SHP77 (cell line): Measurements from ENCODE around the gene PPIF.

ENCODE experiments used
- DNase-seq, 2 experiments: peaks; one replicate each; lab custom pipeline; 2025; lab: John Stamatoyannopoulos, UW

PPIF gene

DNA sequence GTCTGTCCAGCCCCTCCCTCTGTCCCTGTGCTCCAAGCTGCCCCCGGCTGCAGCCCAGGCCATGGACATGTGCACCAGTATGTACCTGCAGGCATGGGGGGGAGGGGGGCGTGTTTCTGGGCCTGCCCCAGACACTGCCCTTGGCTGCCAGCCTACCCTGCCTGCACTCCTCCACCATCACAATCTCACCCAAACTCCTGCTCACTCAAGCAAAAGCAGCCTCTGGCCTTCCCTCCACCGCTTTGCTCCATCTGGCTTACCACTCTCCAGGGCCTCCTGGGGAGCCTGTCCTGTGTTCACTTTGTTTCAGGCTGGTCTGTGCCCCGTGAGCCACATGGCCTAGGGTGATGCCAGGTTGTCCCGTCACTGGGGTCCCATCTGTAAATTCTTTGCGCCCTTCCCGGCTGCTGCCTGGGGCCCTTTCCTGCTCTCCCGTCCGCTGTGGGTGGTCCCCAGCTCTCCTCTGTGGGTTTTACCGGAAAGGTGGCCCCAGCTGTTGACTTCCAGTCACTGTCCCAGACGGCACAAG lies 33.3 kb upstream of the PPIF start:
- no peak for DNase-seq

DNA sequence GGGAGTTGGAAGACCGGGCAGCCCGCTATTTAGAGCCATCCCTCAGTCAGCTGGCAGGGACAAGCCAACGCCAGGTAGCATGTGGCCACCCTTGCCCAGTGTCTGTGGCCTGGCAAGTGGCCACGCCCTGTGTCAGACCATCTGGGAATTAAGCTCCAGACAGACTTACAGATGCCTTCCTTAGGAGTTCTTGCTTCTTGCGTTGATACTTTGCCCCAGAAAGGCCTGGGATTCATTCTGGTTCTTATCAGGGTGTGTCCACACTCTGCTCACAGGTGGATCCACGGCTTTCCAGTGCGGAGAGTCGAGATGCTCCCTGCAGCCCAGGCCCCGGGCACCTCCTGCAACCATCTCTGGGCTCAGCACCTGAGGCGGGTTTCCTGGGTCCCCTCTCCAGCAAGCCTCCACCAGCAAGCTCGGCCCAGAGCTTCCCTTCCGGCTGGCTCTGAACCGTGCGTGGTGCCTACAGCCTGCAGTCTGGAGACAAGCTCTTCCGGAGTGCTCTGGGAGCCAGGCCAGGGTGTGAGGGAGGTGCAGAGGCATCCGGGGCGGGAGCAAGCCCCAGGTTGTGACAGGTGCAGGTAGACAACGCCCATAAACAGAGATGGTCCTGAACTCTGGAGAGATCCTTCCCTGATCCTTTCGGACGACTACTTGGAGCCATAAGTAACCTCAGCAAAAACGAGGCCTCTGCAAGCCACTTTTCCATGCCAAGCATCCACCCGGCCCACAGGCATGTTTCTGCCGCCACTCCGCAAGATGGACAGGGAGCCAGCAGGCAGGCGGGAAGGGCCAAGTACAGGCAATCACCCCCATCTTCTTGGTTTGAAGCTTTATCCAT lies 32.3 kb upstream of the PPIF start:
- no peak for DNase-seq

DNA sequence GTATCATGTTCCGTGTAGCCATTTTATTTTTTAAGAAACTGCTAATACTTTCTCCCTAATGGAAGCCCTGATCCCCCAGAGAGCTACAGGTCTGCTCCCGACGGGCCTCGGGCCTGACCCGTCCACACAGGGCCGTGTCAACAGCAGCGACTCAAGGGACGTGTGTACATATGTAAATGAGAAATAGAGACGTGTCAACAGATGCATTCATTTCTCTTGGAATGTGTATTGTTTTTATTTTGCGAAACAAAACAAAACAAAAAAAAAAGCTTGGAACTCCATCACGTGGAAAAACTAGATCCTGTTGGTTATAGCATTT lies 31.7 kb upstream of the PPIF start:
- DNase-seq = no peak

DNA sequence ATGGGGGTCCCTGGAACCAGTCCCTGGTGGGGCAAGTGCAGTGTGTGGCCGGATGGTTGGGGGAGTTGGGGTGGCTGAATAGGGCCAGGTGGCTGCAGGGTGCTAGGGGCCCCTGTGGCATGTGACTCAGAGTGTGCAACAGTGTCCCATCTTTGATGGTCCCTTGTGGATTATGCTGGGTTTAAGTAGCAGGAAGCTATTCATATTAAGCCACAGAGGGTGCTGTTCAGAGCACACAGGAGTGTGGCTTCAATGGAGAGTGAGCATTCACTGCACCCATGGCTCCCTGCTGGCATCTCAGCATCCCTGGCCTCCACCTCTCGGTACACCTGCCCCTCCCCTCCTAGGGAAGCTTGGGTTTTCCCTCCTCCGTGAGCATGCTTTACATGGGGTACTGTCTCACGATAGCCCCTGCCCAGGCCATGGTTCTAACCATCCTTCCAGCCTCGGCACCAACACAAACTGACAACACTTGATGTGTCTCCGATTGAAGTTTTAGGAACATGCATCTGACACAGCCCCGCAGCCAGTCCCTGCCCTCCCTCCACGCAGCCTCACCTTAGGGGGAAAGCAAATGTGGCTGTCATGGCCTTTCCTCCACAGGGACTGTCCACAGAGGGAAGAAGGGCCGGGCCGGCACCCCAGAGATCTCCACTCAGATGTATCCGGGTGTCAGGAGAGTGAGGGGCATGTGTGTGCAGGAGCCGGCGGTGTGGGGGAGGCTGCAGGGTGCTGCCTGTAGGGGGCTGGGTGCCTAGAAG lies 30.4 kb upstream of the PPIF start:
- no peak for DNase-seq

DNA sequence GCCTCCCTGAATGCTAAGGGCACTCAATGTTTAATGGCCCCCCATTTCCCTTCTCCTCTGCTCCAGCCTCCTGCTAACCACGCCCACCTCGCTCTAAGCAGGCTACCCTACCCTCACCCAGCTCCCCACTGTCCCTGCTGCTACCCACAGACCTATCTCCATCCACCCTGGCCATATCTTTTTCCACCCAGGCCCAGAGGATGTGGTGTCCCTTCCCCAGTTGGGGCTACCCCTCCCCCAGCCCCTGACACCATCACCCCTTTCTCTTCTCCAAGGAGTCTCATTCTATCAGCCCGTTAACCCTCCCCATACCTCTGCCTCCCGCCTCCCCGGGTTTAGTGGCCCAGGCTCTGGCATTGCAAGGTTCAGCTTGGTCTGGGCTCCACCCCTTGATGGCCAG lies 28.9 kb upstream of the PPIF start:
- no peak for DNase-seq

DNA sequence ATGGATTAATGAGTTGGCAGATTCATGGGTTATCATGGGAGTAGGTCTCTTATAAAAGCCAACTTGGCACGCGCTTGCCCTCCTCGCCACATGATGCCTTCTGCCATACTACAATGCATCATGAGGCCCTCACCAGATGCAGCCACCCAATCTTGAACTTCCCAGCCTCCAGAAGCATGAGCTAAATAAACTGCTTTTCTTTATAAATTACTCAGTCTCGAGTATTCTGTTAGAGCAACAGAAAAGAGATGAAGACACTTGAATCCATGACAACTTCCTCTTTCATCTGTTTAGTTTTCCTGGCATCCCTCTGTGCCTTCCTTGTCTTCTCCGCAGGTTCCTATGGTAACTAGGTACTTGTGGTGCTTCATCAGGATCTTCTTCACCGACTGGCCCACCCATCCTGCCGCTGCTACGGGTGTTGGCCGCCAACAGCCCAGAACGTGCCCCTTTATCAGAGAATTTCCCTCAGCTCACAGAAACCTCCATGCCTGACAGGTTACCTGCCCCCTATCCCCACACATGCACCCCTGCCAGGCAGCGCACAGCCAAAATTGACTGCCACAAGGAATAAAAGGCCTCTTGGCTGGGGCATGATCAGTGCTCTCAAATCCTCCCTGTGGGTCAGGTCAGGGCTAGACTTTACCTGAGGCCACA lies 28.0 kb upstream of the PPIF start:
- no peak for DNase-seq

DNA sequence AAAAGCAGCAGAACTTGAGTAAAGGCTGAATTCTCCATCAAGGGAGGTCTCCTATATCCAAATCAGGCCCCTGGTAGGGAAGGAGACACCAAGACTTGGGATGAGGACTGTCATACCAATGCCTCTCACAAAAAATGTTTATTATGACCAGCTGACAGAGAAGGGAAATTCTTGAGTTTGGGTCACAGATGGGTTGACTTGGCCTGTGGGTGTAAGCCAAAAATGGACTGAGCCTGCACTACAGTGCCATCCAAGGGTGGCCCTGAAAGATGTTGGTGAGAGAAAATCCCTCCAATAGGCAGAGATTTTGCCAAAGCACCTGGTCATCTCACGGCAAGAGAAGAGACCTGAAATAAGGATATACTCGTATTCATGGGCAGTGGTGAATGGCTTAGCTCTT lies 27.0 kb upstream of the PPIF start:
- DNase-seq = no peak

DNA sequence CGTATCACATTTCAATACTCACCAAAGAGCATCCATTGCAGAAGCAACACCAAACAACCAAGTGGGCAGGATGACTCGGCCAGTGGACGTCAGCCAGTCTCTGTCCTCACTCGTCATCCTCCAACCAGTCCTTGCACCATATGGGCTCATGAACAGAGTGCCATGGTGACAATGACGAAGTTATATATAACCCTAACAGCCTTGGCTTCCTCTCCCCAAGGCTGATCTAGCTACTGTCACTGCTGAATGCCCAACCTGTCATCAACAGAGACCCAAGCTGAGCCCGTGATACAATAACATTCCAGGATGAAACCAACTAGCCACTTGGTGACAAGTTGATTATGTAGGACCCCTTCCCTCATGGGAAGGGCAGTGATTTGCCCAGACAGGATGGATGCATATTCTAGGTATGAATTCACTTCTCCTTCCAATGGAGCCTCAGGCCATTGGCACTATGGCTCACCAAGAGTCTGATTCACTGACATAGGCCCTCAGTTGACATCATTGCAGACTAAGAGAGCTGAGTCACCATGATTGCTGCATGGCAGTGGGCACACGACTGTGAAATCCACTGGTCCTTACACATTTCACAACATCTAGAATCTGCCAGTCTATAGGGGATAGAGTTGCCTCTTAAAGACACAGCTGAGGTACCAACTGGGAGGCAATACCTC lies 26.3 kb upstream of the PPIF start:
- DNase-seq = no peak

DNA sequence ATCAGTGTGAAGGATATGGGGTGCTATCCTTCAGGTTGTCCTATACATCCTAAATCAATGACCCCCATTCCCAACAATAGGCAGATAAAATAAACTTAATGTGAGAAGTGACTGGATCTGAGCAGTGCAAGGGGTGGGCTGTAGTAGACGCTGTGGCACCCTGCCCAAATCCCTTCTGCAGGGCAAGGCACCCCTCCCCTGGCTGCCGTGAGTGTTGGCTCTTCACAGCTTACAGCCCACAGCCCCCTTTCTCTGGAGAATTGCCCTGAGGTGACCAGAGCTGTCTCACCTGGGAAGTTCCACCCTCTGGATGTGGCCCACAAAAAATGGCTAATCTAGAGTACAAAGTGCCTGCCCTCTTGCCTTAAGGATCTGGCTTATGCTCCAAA lies 25.8 kb upstream of the PPIF start:
- no peak for DNase-seq

DNA sequence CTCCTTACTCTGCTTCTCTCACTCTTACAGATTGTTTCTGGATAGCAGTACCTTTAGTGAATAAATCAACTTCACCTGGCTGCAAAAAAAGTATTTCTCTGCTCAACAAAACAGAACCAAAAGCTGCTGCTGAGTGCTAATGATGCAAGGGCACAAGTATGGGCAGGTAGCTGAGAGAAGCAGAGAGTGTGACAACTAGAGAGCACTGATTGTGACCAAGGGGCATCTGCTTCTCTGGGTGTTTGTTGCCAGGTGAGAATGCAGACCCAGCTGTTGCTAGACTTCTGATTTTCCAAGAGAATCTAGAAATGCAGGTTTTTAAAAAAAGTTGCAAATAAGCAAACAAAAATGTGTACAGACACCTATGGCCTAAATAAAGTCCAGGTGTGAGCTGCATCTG lies 25.3 kb upstream of the PPIF start:
- no peak for DNase-seq

DNA sequence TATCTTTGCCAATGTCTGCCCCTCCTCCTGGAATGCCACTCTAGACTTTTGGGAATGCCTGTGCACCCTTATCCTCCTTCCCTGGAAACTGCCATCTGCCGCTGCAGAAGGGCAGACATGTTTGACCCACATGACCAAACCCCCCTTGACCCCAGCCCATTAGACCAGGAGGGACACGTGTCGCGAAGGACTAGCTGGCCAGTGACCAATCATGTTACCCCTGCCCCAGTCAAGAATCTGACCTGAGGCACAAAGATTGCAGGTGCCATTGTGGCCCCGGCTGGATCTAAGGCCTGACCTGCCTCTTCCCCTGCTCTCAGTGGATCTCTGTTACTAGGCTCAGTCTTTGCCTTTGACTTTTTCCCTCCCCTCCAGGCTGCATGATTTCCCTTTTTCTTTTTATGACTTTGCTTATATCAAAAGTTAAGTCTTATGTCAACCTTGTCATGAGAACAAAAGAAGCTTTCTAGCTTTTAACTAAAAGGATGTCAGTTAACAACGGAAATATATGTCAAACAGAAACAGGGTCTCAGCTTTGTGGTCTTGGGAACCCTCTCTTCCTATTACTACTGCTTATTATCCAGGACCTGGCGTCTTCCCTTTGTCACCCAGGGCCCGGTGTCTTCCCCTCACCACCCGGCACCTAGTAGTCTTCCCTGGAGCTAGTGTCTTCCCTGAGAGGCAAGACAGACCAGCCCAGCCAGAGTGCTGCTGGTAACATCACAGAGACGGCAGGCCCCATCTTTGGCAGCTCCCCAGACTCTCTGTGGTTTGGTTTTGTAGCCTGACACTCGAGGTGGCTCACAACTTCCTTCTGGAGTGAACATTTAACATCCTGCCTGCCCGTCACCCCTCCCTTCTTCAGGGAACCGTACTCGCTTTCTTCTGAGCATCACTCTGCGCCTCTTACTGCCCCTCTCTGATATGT lies 24.4 kb upstream of the PPIF start:
- no peak for DNase-seq

DNA sequence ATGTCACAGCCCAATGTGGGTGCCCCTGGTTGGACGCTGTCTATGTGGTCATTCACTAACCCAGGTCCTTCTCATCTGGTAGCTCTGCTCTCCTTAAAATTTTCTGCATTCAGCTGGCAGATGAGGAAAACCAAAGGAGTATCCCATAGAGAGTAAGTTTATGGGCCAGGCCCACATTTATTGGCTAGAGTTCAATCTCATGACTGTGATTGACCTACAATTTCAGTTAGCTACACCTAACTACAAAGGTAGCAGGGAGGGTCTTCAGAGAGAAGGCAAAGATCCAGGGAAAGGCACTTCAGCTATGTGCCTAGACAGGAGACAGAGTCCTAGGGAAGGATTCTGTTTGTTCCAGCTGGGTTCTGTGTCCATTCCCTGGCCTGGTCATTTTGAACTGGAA lies 23.7 kb upstream of the PPIF start:
- DNase-seq = no peak

DNA sequence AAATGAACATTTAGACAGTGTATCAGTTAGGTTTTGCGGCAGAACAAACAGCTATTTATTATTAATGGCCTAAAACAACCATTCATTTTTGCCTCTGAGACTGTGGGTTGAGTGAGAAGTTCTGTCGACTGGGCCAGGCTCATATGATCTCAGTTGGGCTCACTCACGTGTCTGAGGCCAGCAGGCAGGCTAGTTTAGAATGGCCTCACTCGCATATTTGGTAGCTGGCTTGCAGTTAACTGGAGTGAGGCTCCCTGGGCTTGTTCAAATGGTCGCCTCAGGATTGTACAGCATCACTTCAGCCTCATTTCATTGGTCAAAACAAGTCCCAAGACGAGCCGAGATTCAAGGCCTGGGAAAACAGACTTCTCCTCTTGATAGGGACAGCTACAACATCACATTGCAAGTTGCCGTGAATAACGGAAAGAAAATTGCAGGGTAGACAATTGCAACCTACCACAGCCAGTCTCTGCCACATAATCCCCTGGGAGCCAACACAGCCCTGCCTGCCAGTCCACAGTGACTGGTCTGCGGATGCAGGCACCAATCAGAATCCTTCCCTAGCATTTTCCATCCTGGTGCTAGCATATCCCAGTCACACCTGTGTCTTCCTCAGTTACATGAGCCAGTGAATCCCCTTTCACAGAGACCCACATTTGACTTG lies 23.1 kb upstream of the PPIF start:
- no peak for DNase-seq

DNA sequence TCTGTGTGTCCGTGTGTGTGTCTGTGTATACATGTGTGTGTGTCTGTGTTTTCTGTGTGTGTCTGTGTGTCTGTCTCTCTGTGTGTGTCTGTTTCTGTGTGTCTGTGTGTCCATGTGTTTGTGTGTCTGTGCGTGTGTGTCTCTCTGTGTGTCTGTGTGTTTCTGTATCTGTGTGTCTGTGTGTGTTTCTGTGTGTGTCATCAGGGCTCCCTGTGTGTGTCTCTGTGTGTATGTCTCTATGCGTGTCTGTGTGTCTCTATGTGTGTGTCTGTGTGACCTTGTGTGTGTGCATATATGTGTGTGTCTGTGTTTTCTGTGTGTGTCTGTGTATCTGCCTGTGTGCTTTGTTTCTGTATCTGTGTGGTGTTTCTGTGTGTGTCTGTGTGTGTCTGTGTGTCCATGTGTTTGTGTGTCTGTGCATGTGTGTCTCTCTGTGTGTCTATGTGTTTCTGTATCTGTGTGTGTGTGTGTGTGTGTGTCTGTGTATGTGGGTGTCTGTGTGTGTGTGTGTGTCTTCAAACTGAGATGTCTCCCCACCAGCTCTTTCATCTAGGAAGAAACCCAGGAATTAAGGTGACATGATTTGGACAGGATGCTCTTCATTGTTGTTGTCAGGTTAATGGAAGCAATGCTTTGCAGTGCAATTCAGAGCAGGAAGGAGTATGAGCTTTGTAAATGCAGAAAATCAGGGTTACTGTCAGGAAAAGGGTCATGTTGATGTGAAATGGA lies 20.7 kb upstream of the PPIF start:
- DNase-seq = no peak

DNA sequence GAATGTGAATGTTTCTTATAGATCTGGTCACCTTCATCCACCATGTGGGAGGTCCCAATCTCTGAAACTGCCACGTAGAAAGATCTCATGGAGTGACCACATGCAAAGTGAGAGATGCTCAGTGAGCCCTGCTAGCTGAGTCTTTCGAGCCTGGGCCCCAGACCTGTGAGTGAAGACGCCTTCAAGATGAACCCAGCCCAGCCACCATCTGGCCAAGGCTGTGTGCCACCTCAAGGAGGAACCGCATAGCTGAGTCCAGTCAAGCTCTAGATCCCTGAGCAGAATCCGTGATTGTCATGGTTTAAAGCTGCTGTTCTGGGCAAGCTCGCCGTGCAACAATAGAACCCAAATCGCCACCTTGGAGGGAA lies 20.2 kb upstream of the PPIF start:
- DNase-seq = no peak

DNA sequence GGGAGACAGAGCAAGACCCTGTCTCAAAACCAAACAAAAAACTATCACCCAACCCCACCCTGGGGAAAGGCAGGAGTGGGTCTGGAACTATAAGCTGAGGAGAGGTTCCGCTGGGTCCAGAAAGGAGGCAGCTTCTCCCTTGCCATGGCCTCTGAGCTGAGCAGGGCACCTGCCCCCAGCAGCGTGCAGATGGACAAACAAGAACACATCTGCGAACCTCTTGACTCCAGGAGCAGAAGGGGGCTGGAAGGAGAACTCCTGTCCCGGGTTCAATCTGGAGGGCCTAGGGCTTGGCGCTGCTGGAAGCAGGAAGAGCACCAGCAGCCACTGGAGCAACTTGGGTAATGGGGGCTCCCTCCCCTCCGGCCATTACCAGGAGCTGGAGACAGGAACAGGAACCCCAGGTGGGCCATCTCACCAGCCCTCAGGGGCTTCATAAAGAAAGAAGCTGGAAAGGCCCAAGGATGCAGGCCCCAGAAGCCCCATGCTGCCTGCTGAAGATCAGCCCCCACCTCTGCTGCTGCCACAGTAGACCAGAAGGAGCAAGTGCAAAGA lies 19.0 kb upstream of the PPIF start:
- DNase-seq = no peak

DNA sequence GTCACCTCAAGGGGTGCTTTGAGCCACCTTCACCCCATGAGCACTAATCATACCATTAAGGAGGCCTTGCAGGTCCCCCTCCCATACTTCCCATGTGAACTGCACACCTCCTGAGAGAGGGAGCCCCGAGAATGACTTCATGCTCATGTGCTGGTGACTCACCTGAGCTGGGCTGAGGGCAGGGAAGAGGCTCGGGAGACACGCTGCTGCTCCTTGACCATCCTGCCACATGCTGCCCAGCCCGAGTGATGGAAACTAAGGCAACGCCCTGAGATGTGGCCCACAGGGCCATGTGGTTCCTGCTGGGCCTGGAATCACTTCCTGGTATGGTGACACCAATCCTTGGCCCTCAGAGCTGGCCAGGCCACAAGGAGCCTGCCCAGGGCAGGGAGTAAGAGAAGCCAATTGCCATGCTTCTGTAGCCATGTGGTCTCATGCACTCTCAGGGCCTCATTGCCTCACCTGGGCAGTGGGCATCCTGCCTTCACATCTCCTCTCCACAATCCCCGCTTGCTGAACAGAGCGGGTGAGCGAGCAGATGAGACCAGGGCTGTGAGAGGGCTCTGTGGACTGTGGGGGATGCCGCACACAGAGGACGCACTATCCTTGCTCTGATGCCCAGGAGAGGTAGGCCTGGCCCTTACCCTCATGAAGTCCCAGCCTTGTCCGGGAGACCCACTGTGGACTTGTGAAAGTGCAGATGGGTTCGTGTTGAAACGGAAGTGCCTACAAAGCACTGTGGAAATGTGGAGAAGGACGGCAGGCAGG lies 18.3 kb upstream of the PPIF start:
- no peak for DNase-seq

DNA sequence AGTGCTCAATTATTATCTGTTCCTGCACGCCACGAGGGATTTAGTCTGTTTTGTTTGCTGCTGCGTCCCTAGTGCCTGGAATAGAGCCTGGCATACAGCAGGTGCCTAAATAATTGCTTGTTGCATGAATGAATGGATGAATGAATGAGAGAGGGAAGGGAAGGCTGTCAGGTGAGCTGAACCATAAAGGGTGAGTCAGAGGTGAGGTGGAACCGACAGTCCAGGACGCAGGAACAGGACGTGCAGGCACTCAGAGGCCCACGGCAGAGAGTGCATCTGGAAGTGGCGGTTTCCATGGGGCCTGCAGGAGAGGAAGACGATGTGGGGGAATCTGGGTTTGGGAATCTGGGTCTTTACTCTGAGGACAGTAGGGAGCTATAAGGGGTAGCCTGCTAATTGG lies 17.7 kb upstream of the PPIF start:
- DNase-seq = no peak

DNA sequence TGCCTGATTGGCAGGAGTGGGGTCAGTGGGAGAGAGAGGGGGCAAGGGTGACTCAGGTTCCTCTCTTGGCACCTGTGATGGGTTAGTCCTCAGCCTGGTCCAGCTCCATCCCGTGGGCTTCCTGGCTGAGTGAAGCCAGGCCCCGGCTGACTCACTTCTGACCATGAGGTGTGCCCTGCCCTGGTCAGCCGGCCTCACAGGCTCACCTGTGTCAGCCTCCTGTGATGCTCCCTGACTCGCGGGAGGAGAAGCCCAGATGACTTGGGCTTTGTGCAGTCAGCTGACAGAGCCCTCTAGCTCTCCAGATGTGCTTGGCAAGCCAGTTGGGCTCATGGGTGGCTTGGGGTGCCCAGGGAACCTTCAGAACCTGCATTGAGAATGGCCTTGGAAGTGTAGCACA lies 16.0 kb upstream of the PPIF start:
- DNase-seq = no peak
